Small intestine (tissue), 7 donors: Measurements from ENCODE around the gene GC. TPM values are rescaled to one million over a fixed set of nuclear protein-coding genes. Genes with fewer than 3 reads are reported as not detected.
"Not testable (repeated sequence)": the region's sequence is repeated elsewhere in the genome, so short reads cannot be mapped to it uniquely, and the experiment has no call there.

Experiments used
- DNase-seq, 2 donors: peaks; one replicate each; pipeline versions ENCODE4 v3.0.0 to v3.0.0-alpha.2; 2013
- FAIRE-seq: peaks from 2 replicates; lab custom pipeline; 2012; peaks lifted over from hg19 to GRCh38; lab: Jason Lieb, UNC
- H3K27ac ChIP-seq, 3 donors: one replicate each; pipeline ENCODE4 v1.5.1; 2013; ENCODE audit warnings: low read length in 2 of 3, mild to moderate bottlenecking in 2 of 3, control low read depth in 1 of 3, inconsistent platforms in 1 of 3, low read depth in 1 of 3, moderate library complexity in 1 of 3
- H3K27me3 ChIP-seq, 3 donors: one replicate each; pipeline ENCODE4 v1.6.1; 2013; ENCODE audit warnings: low read length in 3 of 3, inconsistent platforms in 1 of 3; ENCODE audit not compliant: control insufficient read depth in 3 of 3, insufficient read depth in 3 of 3
- H3K36me3 ChIP-seq, 3 donors: one replicate each; pipeline ENCODE4 v1.6.1; 2013; ENCODE audit warnings: low read length in 3 of 3, inconsistent platforms in 1 of 3, low read depth in 1 of 3, mild to moderate bottlenecking in 1 of 3, moderate library complexity in 1 of 3; ENCODE audit not compliant: control insufficient read depth in 3 of 3, insufficient read depth in 2 of 3
- H3K4me1 ChIP-seq, 3 donors: one replicate each; pipeline ENCODE4 v1.6.1; 2013; ENCODE audit warnings: low read length in 2 of 3, inconsistent platforms in 1 of 3, low read depth in 1 of 3, mild to moderate bottlenecking in 1 of 3, moderate library complexity in 1 of 3; ENCODE audit not compliant: control insufficient read depth in 3 of 3, insufficient read depth in 2 of 3
- H3K4me3 ChIP-seq, 3 donors: one replicate each; pipeline ENCODE4 v1.5.1; 2013; ENCODE audit warnings: low read length in 3 of 3, control low read depth in 1 of 3, inconsistent platforms in 1 of 3, low read depth in 1 of 3, mild to moderate bottlenecking in 1 of 3, moderate library complexity in 1 of 3
- H3K9me3 ChIP-seq, 2 donors: one replicate each; pipeline ENCODE4 v1.6.1; 2013; ENCODE audit warnings: low read depth in 1 of 2, low read length in 1 of 2; ENCODE audit not compliant: control insufficient read depth in 2 of 2, insufficient read depth in 1 of 2
- WGBS, 3 donors: extraction: QIAGEN DNeasy Blood & Tissue Kit; methylation state at CpG; one replicate each; pipeline ENCODE4 v1.1.7; 2013; 5-methylcytosine and 5-hydroxymethylcytosine counted together
- polyA plus RNA-seq, 4 donors: library from polyadenylated mRNA; stranded (reverse) in 3 of 4; unstranded in 1 of 4; fragments of 200-250 nt in 3 of 4; fragments of 120-200 nt in 1 of 4; gene quantifications; one replicate each; pipeline versions ENCODE4 v1.2.1 to v1.2.3, GENCODE V29; 2013
- donor health status: healthy with polysubstance abuse.
- donor health status: control.
- donor health status: control.
- donor health status: Bipolar disorder and iron deficiency.
- donor health status: healthy.

The GC gene
- polyA plus RNA-seq, 4 donors = 0.65 to 3.0 (median 2.0) TPM

DNA sequence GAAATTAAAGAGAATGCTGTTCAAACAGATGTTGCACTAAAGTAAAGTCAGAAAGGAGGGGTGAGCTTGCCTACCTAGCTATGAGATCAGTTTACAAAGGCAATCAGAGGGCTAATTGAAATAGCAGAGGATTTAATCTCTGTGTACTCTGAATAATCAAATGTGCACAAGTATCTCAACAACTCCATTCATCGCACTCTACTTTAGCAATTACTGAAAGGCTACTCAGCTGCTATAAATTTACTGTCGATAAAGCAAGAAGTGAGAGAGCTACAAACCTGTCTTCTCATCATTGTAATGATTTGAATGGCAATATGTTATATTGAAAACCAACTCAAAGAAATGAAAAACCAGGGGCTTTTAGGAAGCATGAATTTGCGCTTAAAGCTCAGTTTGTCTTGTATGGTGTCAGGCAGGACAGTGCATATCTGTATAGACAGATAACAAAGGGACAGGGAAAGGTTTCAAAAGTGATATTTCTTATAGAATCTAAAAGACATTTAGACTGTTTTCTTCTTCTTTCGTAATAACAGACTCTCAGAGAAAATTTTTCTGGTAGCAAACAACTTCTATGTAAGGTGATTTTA lies 34.8 kb downstream of the GC start:
- DNase-seq (no peak), FAIRE-seq (no peak)
- H3K27me3 ChIP-seq = no peaks in the 10 kb centered on the region
- no peak overlapping the region for H3K27ac ChIP-seq
- H3K4me3 ChIP-seq = no peak overlapping the region
- no peaks in the 10 kb centered on the region for H3K9me3 ChIP-seq
- H3K4me1 ChIP-seq = no peaks in the 10 kb centered on the region
- H3K36me3 ChIP-seq = no peaks in the 10 kb centered on the region
- WGBS, 3 donors = 80 to 84% (median 83%) methylated on average over 4 of the region's 4 CpGs

DNA sequence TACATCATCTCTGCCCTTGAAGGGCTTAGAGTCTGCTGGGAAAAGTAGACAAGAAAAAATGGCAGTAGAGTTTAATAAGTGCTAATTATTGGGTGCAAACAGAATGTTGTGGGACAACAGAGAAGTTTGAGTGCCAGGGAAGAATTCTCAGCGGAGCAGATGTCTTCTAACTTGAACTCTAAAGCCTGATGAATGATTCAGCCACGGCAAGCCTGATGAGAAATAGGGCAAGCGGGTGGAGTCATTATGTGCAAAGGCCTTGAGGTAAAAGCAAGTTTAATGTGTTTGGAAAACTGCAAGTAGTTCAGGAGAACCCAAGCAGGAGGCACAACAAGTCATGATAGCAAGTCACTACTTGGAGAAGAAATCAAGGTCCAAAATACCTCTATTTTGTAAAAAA lies 37.5 kb downstream of the GC start:
- Histone ChIP-seq H3K4me1 (no peaks in the 10 kb centered on the region), H3K4me3 (no peak overlapping the region), H3K36me3 (no peaks in the 10 kb centered on the region), H3K27ac (no peak overlapping the region), H3K27me3 (no peaks in the 10 kb centered on the region), H3K9me3 (no peaks in the 10 kb centered on the region)
- FAIRE-seq (no peak), DNase-seq (no peak)
- WGBS, 3 donors = 82 to 91% (median 83%) methylated on average over 3 of the region's 3 CpGs

DNA sequence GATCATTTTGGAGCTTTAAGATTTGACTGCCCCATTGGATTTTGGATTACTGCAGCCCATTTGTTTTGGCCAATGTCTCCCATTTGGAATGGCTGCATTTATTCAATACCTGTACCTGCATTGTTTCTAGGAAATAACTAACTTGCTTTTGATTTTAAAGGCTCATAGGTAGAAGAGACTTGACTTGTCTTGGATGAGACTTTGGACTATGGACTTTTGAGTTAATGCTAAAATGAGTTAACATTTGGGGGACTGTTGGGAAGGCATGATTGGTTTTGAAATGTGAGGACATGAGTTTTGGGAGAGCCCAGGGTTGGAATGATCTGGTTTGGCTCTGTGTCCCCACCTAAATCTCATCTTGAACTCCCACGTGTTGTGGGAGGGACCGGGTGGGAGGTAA lies 45.1 kb downstream of the GC start:
- FAIRE-seq, DNase-seq, H3K4me1 ChIP-seq, H3K36me3 ChIP-seq, H3K9me3 ChIP-seq, H3K4me3 ChIP-seq, H3K27ac ChIP-seq, H3K27me3 ChIP-seq: not testable (repeated sequence)
- WGBS, 3 donors = 79 to 98% (median 92%) methylated on average over 2 of the region's 2 CpGs

DNA sequence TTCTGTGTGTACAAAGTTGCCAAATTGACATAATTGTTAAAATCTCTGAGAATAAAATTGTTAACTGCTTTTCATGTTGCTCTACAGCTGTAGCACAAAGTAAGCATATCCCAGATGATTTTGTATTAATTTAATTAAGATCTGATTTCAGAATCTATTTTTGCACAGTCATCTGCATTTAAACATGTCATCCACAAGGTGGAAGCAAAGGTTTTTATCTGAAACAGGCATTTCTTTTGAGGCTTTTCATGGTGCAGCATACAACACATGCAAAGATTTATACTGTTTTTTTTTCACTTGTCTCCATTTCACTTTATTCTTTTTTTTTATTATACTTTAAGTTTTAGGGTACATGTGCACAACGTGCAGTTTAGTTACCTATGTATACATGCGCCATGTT lies 51.2 kb downstream of the GC start:
- Histone ChIP-seq H3K9me3 (peaks cover 0 to 7% of the 10 kb centered on the region in 2 donors), H3K27ac (no peak overlapping the region), H3K4me3 (no peak overlapping the region), H3K4me1 (no peaks in the 10 kb centered on the region), H3K27me3 (no peaks in the 10 kb centered on the region), H3K36me3 (no peaks in the 10 kb centered on the region)
- 77 to 84% (median 82%) methylated on average over 2 of the region's 2 CpGs for WGBS, 3 donors
- FAIRE-seq = no peak
- DNase-seq = peak; percentile 22 to 45

DNA sequence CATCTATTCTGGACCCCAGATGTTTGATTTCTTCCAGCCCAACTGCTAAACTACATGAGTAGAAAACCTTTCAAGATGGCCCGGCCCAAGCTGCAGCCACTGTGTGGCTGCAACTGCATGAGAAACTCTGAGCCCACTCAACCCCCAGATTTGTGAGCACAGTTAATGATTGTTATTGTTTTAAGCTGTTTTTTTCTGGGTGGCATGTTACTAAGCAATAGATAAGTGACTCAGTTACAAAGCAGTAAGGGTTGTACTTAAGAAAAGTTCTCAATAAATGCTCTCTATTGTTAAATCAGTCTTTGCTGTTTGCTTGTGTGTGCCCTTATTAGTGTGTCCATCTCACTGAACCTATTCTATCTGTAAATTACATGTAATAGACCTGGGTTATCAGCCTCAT lies 51.8 kb downstream of the GC start:
- Histone ChIP-seq H3K4me1 (no peaks in the 10 kb centered on the region), H3K36me3 (no peaks in the 10 kb centered on the region), H3K27ac (no peak overlapping the region), H3K9me3 (peaks cover 0 to 4% of the 10 kb centered on the region in 2 donors), H3K27me3 (no peaks in the 10 kb centered on the region), H3K4me3 (no peak overlapping the region)
- whole genome bisulfite sequencing, 3 donors = 79 to 100% (median 95%) methylated on average over 1 of the region's 1 CpG
- DNase-seq (no peak), FAIRE-seq (no peak)

DNA sequence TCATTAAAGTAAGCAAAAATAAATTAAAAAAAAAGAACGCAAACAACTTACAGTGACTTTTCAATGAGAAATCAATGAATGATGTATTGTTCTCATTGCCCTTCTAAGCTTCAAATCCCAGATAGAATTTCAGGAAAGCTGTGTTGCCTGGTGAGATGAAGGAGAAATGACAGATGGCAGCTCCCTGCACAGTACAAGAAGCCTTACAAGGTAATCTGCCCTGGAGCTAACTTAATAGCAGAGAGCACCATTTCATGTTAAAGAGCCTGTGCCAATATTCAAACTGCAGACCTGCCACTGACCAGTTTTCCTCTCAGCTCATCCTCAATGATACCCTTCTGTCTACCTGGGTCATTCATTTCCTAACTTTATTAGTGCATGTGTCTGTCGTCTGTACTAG lies 54.0 kb downstream of the GC start:
- DNase-seq (no peak), FAIRE-seq (no peak)
- H3K9me3 ChIP-seq = peaks cover 0 to 3% of the 10 kb centered on the region in 2 donors
- no peaks in the 10 kb centered on the region for H3K27me3 ChIP-seq
- no peak overlapping the region for H3K27ac ChIP-seq
- H3K36me3 ChIP-seq = no peaks in the 10 kb centered on the region
- H3K4me1 ChIP-seq = no peaks in the 10 kb centered on the region
- 68 to 74% (median 70%) methylated on average over 2 of the region's 2 CpGs for WGBS, 3 donors
- no peak overlapping the region for H3K4me3 ChIP-seq

DNA sequence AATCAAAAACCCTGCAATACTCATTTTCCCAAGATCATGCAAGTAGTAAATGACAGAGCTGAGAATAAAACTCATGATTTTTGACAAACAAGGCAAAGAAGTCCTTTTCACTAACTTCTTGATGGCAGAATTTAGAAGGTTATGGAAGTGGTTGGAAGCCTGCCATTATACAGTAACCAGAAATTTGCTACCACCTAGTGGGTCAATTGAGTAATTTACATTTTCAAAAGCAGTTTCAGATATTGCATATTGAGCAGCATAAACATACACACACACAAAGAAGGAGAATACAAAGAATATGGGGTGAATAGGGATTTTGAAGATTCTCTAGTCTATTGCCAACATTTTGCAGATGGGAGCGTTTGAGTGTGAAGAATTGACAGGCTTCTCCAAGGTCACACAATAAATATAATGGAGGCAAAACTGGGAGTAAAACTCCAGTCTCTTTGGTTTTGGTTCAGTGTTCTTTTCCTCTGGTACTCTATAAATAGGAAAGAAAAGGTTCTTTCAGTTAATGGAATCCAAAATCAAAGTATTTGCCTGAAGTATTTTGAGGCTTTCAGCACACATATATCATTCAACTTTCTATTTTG lies 70.2 kb downstream of the GC start:
- Histone ChIP-seq H3K27ac (no peak overlapping the region), H3K4me3 (no peak overlapping the region), H3K4me1 (peaks cover 0 to 21% (median 0%) of the 10 kb centered on the region in 3 donors), H3K36me3 (no peaks in the 10 kb centered on the region), H3K27me3 (no peaks in the 10 kb centered on the region), H3K9me3 (no peaks in the 10 kb centered on the region)
- DNase-seq (peak; percentile 57), FAIRE-seq (peak; percentile 75)
- WGBS, 3 donors = 7 to 38% (median 24%) methylated on average over 1 of the region's 1 CpG

DNA sequence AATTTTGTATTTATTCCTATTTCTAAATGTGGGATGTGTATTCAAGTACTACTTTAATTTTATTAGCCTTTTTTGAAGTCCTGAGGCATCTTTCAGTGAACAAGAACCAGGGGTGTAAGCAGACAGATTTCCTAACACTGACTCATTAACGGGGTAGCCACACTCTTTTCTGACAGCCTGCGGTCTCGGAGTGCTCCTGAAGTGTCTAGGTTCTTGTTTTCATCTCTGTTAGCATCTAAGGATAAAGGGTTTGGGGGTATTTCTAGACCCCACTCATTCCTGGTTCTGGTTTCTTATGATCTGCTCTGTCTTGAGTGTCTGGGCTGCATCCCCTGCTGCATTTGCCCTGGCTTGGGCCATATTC lies 71.9 kb downstream of the GC start:
- no peak for FAIRE-seq
- Histone ChIP-seq H3K36me3 (no peaks in the 10 kb centered on the region), H3K27ac (peak overlapping the region in 1 of 3 donors; percentile 12), H3K9me3 (no peaks in the 10 kb centered on the region), H3K27me3 (no peaks in the 10 kb centered on the region), H3K4me3 (no peak overlapping the region), H3K4me1 (peaks cover 0 to 21% (median 0%) of the 10 kb centered on the region in 3 donors)
- 80 to 92% (median 86%) methylated on average over 3 of the region's 3 CpGs for WGBS, 3 donors
- DNase-seq = no peak
